Parietal lobe (tissue), 2 donors: ENCODE data around the gene RIOK2. TPM values are rescaled to one million over a fixed set of nuclear protein-coding genes. Genes with fewer than 3 reads are reported as not detected.

Experiments used
- small RNA-seq: library from RNA; depleted of rRNA; stranded (forward); fragments of <200 nt; gene quantifications from one replicate; pipeline ENCODE3, GENCODE V24; 2014; ENCODE audit warnings: low replicate concordance
- total RNA-seq: library from RNA; depleted of rRNA; stranded (reverse); fragments of >200 nt; gene quantifications from one replicate; pipeline ENCODE4 v1.2.3, GENCODE V29; 2014

The RIOK2 gene
- total RNA-seq: 29.1 TPM

DNA sequence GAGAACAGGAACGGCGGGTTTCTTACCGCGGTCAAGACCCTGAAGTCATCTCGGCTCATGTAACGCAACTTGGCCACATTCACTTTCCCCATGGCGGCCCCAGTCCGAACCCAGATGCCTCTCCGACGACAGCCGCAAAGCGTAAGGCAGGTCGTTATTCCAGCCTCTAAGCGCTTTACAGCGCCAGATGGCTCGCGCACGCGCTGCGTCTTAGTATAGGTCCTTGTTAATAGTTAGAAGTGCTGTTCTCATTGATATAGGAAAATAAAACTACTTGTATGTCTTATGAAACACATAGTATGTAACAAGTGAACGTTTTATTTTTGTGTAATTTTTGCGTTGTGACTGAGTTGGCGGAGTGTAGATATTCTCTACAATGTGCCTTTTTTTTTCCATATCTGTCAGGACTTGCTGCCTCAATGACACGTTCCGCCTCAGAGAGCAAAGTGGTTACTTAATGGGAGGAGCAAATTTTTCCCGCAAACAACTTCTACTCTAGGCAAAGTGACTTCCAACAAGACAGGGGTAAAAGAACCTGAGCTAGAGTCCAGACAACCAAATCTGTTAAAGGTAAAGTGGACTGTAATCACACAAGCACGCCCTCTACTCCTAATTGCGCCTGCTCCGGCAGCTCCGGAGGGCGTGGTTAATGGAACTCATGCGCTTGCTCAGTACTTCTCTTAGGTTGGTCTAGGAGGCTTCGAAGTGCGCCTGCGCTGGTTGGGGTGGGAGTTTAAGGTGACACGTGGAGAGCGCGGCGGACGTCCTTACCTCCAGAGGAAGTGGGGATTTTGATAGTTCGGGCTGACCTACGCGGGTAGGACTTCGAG, at the start of gene RIOK2:
Gene RIOK2, minus strand, starts transcription at position 148 of the 830 bp plus-strand sequence. Its CDS starts 56 bp downstream, at position 92.

DNA sequence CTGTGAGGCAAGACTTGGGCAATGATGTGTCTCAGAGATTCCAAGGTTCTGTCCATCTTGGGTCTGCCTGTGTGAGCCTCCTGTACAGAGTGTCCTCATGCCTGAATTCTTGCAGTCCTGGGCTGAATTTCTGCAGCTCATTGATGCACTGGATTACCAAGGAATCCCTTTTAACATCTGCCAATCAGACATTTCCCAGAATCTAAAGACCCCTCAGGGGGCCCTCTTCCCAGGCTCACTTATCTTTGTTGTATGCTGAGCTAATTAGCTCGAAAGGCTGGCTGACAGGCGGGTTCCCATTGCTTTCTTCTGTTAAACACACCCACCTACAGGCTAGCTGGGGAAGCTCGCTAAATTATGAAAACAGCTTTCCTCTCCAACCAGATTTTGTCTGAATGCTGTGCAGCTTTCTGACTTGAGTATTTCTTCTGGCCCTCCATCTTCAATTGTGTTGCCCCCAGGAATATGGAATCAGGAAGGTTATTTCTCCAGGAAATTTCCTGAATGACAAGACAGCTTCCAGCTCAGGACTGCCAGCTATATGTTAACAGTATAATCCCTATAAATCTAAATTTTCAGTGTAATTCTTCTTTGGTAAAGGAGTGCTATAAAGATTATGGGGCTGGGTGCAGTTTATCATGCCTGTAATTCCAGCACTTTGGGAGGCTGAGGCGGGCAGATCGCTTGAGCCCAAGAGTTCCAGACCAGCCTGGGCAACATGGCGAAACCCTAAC, 40.4 kb downstream of the RIOK2 start, which contains the start of gene LIX1:
Gene LIX1, minus strand, starts transcription at position 91 of the 734 bp plus-strand sequence. Its CDS starts 35 bp downstream, at position 56.

Small RNAs within 50 kb of the gene (small RNA-seq; reads per million reads assigned to genes)
- gene RNU1-73P: not detected

Other genes with a start within 250 kb of the RIOK2 start
- gene LNPEP, start 247.2 kb downstream of the RIOK2 start, total RNA-seq: 74.5 TPM
- gene LIX1, start 40.6 kb downstream of the RIOK2 start, total RNA-seq: 5.9 TPM